HG03565 (cell line): ENCODE results near the gene CYYR1.

Experiments
- ATAC-seq: cut with Tn5 transposase; IDR thresholded peaks from one replicate; pipeline ENCODE4 v1.9.1; 2021; ENCODE audit warnings: mild to moderate bottlenecking, moderate library complexity; ENCODE audit not compliant: unreplicated experiment

The CYYR1 gene

GRCh38 chr21:26572702-26573381, at the start of gene CYYR1:
CYYR1 (minus strand) TSS chr21:26573286; CDS start chr21:26572940, 346 bp downstream.
- ATAC-seq = no peak

GRCh38 chr21:26617176-26617575, 44.1 kb upstream of the CYYR1 start:
- ATAC-seq = no peak

- ATAC-seq = no peak
Observed at GRCh38 chr21:26614251-26614650, 41.2 kb upstream of the CYYR1 start.

- ATAC-seq = no peak
Observed at GRCh38 chr21:26599261-26599660, 26.2 kb upstream of the CYYR1 start.

- no peak for ATAC-seq
Observed at GRCh38 chr21:26597981-26598380, 24.9 kb upstream of the CYYR1 start.

- ATAC-seq = no peak
Observed at GRCh38 chr21:26597031-26597430, 23.9 kb upstream of the CYYR1 start.

- no peak for ATAC-seq
Observed at GRCh38 chr21:26595971-26596370, 22.9 kb upstream of the CYYR1 start.

GRCh38 chr21:26593800-26594199, 20.7 kb upstream of the CYYR1 start:
- ATAC-seq = no peak

GRCh38 chr21:26591543-26591942, 18.5 kb upstream of the CYYR1 start:
- ATAC-seq = no peak

- no peak for ATAC-seq
Observed at GRCh38 chr21:26588446-26588845, 15.4 kb upstream of the CYYR1 start.

GRCh38 chr21:26587736-26588201, 14.7 kb upstream of the CYYR1 start:
- ATAC-seq = no peak

GRCh38 chr21:26583769-26584168, 10.7 kb upstream of the CYYR1 start:
- ATAC-seq = no peak

- no peak for ATAC-seq
Observed at GRCh38 chr21:26581818-26582217, 8.7 kb upstream of the CYYR1 start.

- ATAC-seq = no peak
Observed at GRCh38 chr21:26572076-26572701, 897 bp downstream of the CYYR1 start.

GRCh38 chr21:26570203-26570602, 2.9 kb downstream of the CYYR1 start:
- no peak for ATAC-seq

GRCh38 chr21:26565546-26565945, 7.5 kb downstream of the CYYR1 start:
- no peak for ATAC-seq

GRCh38 chr21:26565111-26565510, 8.0 kb downstream of the CYYR1 start:
- ATAC-seq = no peak

- ATAC-seq = no peak
Observed at GRCh38 chr21:26563856-26564503, 9.1 kb downstream of the CYYR1 start.

GRCh38 chr21:26560612-26561011, 12.5 kb downstream of the CYYR1 start:
- ATAC-seq = no peak

GRCh38 chr21:26559099-26559498, 14.0 kb downstream of the CYYR1 start:
- ATAC-seq = no peak

GRCh38 chr21:26557106-26557505, 16.0 kb downstream of the CYYR1 start:
- no peak for ATAC-seq

- no peak for ATAC-seq
Observed at GRCh38 chr21:26555540-26556146, 17.4 kb downstream of the CYYR1 start.
